SK-N-MC (cell line): ENCODE results near the gene ADIRF.
"Not testable (repeated sequence)": the region's sequence is repeated elsewhere in the genome, so short reads cannot be mapped to it uniquely, and the experiment has no call there.

Experiments
- DNase-seq: peaks from one replicate; pipeline ENCODE4 v3.0.0-alpha.2; 2011; ENCODE audit warnings: low read depth, low spot score
- H3K27ac ChIP-seq: fragments of 200-600 bp; sonication (generic); 2 replicates; pipeline ENCODE4 v1.5.1; 2016; ENCODE audit warnings: mixed run types
- H3K36me3 ChIP-seq: fragments of 200-600 bp; sonication (generic); 2 replicates; pipeline ENCODE4 v1.6.1; 2017; ENCODE audit warnings: antibody characterized with exemption, low read length, mixed read lengths; ENCODE audit not compliant: insufficient read depth
- H3K4me3 ChIP-seq: fragments of 200-600 bp; sonication (generic); 2 replicates; pipeline ENCODE4 v1.5.1; 2016
- H3K9ac ChIP-seq: fragments of 200-600 bp; sonication (generic); 2 replicates; pipeline ENCODE4 v1.8.0; 2017; ENCODE audit warnings: mixed run types, mixed read lengths; ENCODE audit not compliant: insufficient read length
- H3K9me3 ChIP-seq: fragments of 200-600 bp; sonication (generic); 2 replicates; pipeline ENCODE4 v1.6.1; 2017; ENCODE audit warnings: low read depth, mild to moderate bottlenecking, antibody characterized with exemption, low read length, moderate library complexity, mixed read lengths
- EZH2 ChIP-seq: fragments of 200-600 bp; sonication (generic); IDR thresholded peaks from one replicate; pipeline ENCODE4 v1.6.1; 2017; ENCODE audit warnings: antibody characterized with exemption
- FOXP2 ChIP-seq: optimal IDR thresholded peaks from 2 replicates; pipeline ENCODE3; 2011; ENCODE audit warnings: mild to moderate bottlenecking, moderate library complexity; ENCODE audit not compliant: insufficient read depth; ENCODE audit errors: extremely low read length, control extremely low read depth
- POLR2AphosphoS5 ChIP-seq: IDR thresholded peaks from 2 replicates; pipeline ENCODE4 v1.6.1; 2012; ENCODE audit warnings: mild to moderate bottlenecking, low read depth, low read length, borderline replicate concordance

ADIRF gene

GRCh38 chr10:86937502-86938154 lies 30.7 kb upstream of the ADIRF start:
- no peak overlapping the region for H3K4me3 ChIP-seq
- no peaks in the 10 kb centered on the region for H3K9me3 ChIP-seq
- no peak for DNase-seq
- H3K27ac ChIP-seq: no peak overlapping the region
- no peak overlapping the region for H3K9ac ChIP-seq
- TF ChIP-seq EZH2 (no peak), POLR2AphosphoS5 (no peak), FOXP2 (no peak)
- H3K36me3 ChIP-seq: no peaks in the 10 kb centered on the region

GRCh38 chr10:86938260-86938659 lies 30.0 kb upstream of the ADIRF start:
- Histone ChIP-seq H3K9me3 (no peaks in the 10 kb centered on the region), H3K27ac (no peak overlapping the region), H3K4me3 (no peak overlapping the region), H3K9ac (no peak overlapping the region), H3K36me3 (no peaks in the 10 kb centered on the region)
- TF ChIP-seq EZH2: no peak
- no peak for TF ChIP-seq POLR2AphosphoS5
- TF ChIP-seq FOXP2: no peak
- no peak for DNase-seq

- not testable (repeated sequence) for H3K4me3 ChIP-seq, H3K9me3 ChIP-seq, DNase-seq, H3K27ac ChIP-seq, H3K9ac ChIP-seq, H3K36me3 ChIP-seq
Observed at GRCh38 chr10:86940076-86940475, 28.2 kb upstream of the ADIRF start.

GRCh38 chr10:86940677-86941076 lies 27.6 kb upstream of the ADIRF start:
- no peak overlapping the region for H3K27ac ChIP-seq
- no peak overlapping the region for H3K4me3 ChIP-seq
- no peak for DNase-seq
- H3K9me3 ChIP-seq: no peaks in the 10 kb centered on the region
- H3K9ac ChIP-seq: no peak overlapping the region
- no peak for TF ChIP-seq EZH2
- TF ChIP-seq FOXP2: no peak
- TF ChIP-seq POLR2AphosphoS5: no peak
- no peaks in the 10 kb centered on the region for H3K36me3 ChIP-seq

- Histone ChIP-seq H3K9ac (no peak overlapping the region), H3K27ac (no peak overlapping the region), H3K36me3 (no peaks in the 10 kb centered on the region), H3K4me3 (no peak overlapping the region), H3K9me3 (no peaks in the 10 kb centered on the region)
- DNase-seq: no peak
- no peak for TF ChIP-seq FOXP2
Observed at GRCh38 chr10:86941426-86941825, 26.9 kb upstream of the ADIRF start.

- Histone ChIP-seq H3K9ac (no peak overlapping the region), H3K9me3 (no peaks in the 10 kb centered on the region), H3K27ac (no peak overlapping the region), H3K4me3 (no peak overlapping the region), H3K36me3 (no peaks in the 10 kb centered on the region)
- TF ChIP-seq POLR2AphosphoS5 (no peak), FOXP2 (no peak), EZH2 (no peak)
- DNase-seq: no peak
Observed at GRCh38 chr10:86941991-86942421, 26.3 kb upstream of the ADIRF start.

- Histone ChIP-seq H3K9ac (no peak overlapping the region), H3K4me3 (no peak overlapping the region), H3K27ac (no peak overlapping the region), H3K9me3 (no peaks in the 10 kb centered on the region), H3K36me3 (no peaks in the 10 kb centered on the region)
- no peak for DNase-seq
- no peak for TF ChIP-seq POLR2AphosphoS5
- no peak for TF ChIP-seq FOXP2
- no peak for TF ChIP-seq EZH2
Observed at GRCh38 chr10:86942441-86943315, 25.6 kb upstream of the ADIRF start.

- H3K9me3 ChIP-seq: no peaks in the 10 kb centered on the region
- no peak for TF ChIP-seq POLR2AphosphoS5
- no peak for TF ChIP-seq EZH2
- no peak for TF ChIP-seq FOXP2
- H3K4me3 ChIP-seq: no peak overlapping the region
Observed at GRCh38 chr10:86943316-86944030, 24.8 kb upstream of the ADIRF start.

GRCh38 chr10:86944031-86944419 lies 24.3 kb upstream of the ADIRF start:
- Histone ChIP-seq H3K36me3 (no peaks in the 10 kb centered on the region), H3K27ac (no peak overlapping the region), H3K9ac (no peak overlapping the region), H3K9me3 (no peaks in the 10 kb centered on the region), H3K4me3 (no peak overlapping the region)
- TF ChIP-seq EZH2 (no peak), FOXP2 (no peak), POLR2AphosphoS5 (no peak)
- DNase-seq: no peak

More at GRCh38 chr10:86943316-86944030, 24.8 kb upstream of the ADIRF start:
- H3K27ac ChIP-seq: no peak overlapping the region
- DNase-seq: no peak
- no peaks in the 10 kb centered on the region for H3K36me3 ChIP-seq
- no peak overlapping the region for H3K9ac ChIP-seq
